Breast epithelium (tissue), 4 donors: ENCODE measurements around the gene GMEB1. TPM values are rescaled to one million over a fixed set of nuclear protein-coding genes. Genes with fewer than 3 reads are reported as not detected.
"Not testable (repeated sequence)": the region's sequence is repeated elsewhere in the genome, so short reads cannot be mapped to it uniquely, and the experiment has no call there.

Experiments
- DNase-seq, 2 donors: peaks; one replicate each; pipeline ENCODE4 v3.0.0-alpha.2; 2019; ENCODE audit warnings: low spot score in 2 of 2
- H3K27ac ChIP-seq, 2 donors: fragments of 200-600 bp; sonication (generic) in 1 of 2; one replicate each; pipeline ENCODE4 v1.5.1; 2016 to 2019; ENCODE audit warnings: mild to moderate bottlenecking in 1 of 2
- H3K27me3 ChIP-seq, 2 donors: fragments of 200-600 bp; sonication (generic) in 1 of 2; one replicate each; pipeline versions ENCODE4 v1.5.1 to v1.6.0; 2017 to 2019; ENCODE audit warnings: control low read depth in 1 of 2, mild to moderate bottlenecking in 1 of 2
- H3K36me3 ChIP-seq: fragments of 200-600 bp; one replicate; pipeline ENCODE4 v1.5.1; 2019
- H3K4me1 ChIP-seq, 2 donors: fragments of 200-600 bp; sonication (generic); one replicate each; pipeline ENCODE4 v1.5.1; 2016 to 2019; ENCODE audit warnings: control low read depth in 1 of 2
- H3K4me3 ChIP-seq, 3 donors: fragments of 200-600 bp; sonication (generic); 1 replicate in 2 of 3; 2 replicates in 1 of 3; pipeline ENCODE4 v1.5.1; 2016 to 2019; ENCODE audit warnings: mild to moderate bottlenecking in 3 of 3, moderate library complexity in 2 of 3
- H3K9me3 ChIP-seq, 2 donors: fragments of 200-600 bp; sonication (generic) in 1 of 2; one replicate each; pipeline ENCODE4 v1.5.1; 2016 to 2019; ENCODE audit warnings: control low read depth in 1 of 2
- CTCF ChIP-seq, 3 donors: fragments of 450-650 bp; IDR thresholded peaks; one replicate each; pipeline ENCODE4 v1.5.1; 2016 to 2017; ENCODE audit warnings: antibody characterized with exemption in 3 of 3, mild to moderate bottlenecking in 3 of 3, moderate library complexity in 3 of 3
- POLR2A ChIP-seq: fragments of 450-650 bp; IDR thresholded peaks from one replicate; pipeline ENCODE4 v1.6.1; 2016; ENCODE audit warnings: antibody characterized with exemption, mild to moderate bottlenecking, moderate library complexity
- POLR2AphosphoS5 ChIP-seq, 3 donors: sonication (generic); formaldehyde crosslinking; IDR thresholded peaks; one replicate each; pipeline ENCODE4 v1.6.1; 2017; ENCODE audit warnings: antibody characterized with exemption in 3 of 3
- intact Hi-C: fragments of 100-400 bp; cut with DNase I; formaldehyde crosslinking; loops from one replicate; pipeline ENCODE4 v1.15.1; 2023; ENCODE audit warnings: low total_unique reads
- total RNA-seq, 3 donors: library from RNA; depleted of rRNA; stranded (reverse); fragments of >200 nt; gene quantifications; one replicate each; pipeline ENCODE4 v1.1.0, GENCODE V29; 2016

GMEB1 gene
- total RNA-seq, 3 donors from 2014 or later = 7.7 to 11.9 (median 9.8) TPM

GRCh38 chr1:28718166-28718565 is 49.6 kb downstream of the GMEB1 start:
- no peaks in the 10 kb centered on the region for H3K27me3 ChIP-seq
- no peaks in the 10 kb centered on the region for H3K4me1 ChIP-seq
- intact Hi-C loops = no loop called here
- H3K36me3 ChIP-seq = no peaks in the 10 kb centered on the region
- TF ChIP-seq POLR2A = no peak
- no peak for TF ChIP-seq POLR2AphosphoS5 (IDR thresholded peaks at IDR 0.05)
- TF ChIP-seq CTCF (IDR thresholded peaks at IDR 0.05) = no peak
- DNase-seq = no peak
- no peak overlapping the region for H3K27ac ChIP-seq
- H3K9me3 ChIP-seq = no peaks in the 10 kb centered on the region
- no peak overlapping the region for H3K4me3 ChIP-seq

GRCh38 chr1:28718586-28719331 is 50.2 kb downstream of the GMEB1 start:
- intact Hi-C loops = no loop called here
- no peaks in the 10 kb centered on the region for H3K4me1 ChIP-seq

GRCh38 chr1:28719332-28719619 is 50.7 kb downstream of the GMEB1 start:
- no peak overlapping the region for H3K4me3 ChIP-seq
- H3K4me1 ChIP-seq = no peaks in the 10 kb centered on the region
- H3K27ac ChIP-seq = no peak overlapping the region
- no peak for DNase-seq
- no peaks in the 10 kb centered on the region for H3K36me3 ChIP-seq
- TF ChIP-seq POLR2AphosphoS5 (IDR thresholded peaks at IDR 0.05) (no peak), CTCF (IDR thresholded peaks at IDR 0.05) (no peak), POLR2A (no peak)
- no peaks in the 10 kb centered on the region for H3K27me3 ChIP-seq
- intact Hi-C loops = no loop called here
- H3K9me3 ChIP-seq = no peaks in the 10 kb centered on the region

More at GRCh38 chr1:28718586-28719331, 50.2 kb downstream of the GMEB1 start:
- no peaks in the 10 kb centered on the region for H3K9me3 ChIP-seq
- TF ChIP-seq POLR2A (no peak), CTCF (IDR thresholded peaks at IDR 0.05) (no peak), POLR2AphosphoS5 (IDR thresholded peaks at IDR 0.05) (no peak)
- DNase-seq = no peak
- no peaks in the 10 kb centered on the region for H3K27me3 ChIP-seq
- no peak overlapping the region for H3K27ac ChIP-seq
- H3K36me3 ChIP-seq = no peaks in the 10 kb centered on the region
- no peak overlapping the region for H3K4me3 ChIP-seq

- no peaks in the 10 kb centered on the region for H3K4me1 ChIP-seq
- intact Hi-C loops = no loop called here
- H3K4me3 ChIP-seq = no peak overlapping the region
- H3K9me3 ChIP-seq = no peaks in the 10 kb centered on the region
- no peaks in the 10 kb centered on the region for H3K36me3 ChIP-seq
- no peak for DNase-seq
- no peak overlapping the region for H3K27ac ChIP-seq
- no peaks in the 10 kb centered on the region for H3K27me3 ChIP-seq
- TF ChIP-seq POLR2A (no peak), POLR2AphosphoS5 (IDR thresholded peaks at IDR 0.05) (no peak), CTCF (IDR thresholded peaks at IDR 0.05) (no peak)
Measured at GRCh38 chr1:28720376-28720775, 51.8 kb downstream of the GMEB1 start.

GRCh38 chr1:28721927-28722326 is 53.3 kb downstream of the GMEB1 start:
- H3K4me3 ChIP-seq, H3K9me3 ChIP-seq, intact Hi-C loops, H3K36me3 ChIP-seq, H3K4me1 ChIP-seq, DNase-seq, H3K27ac ChIP-seq, H3K27me3 ChIP-seq: not testable (repeated sequence)

- H3K9me3 ChIP-seq, H3K36me3 ChIP-seq, intact Hi-C loops, H3K27me3 ChIP-seq, DNase-seq, H3K4me3 ChIP-seq, H3K4me1 ChIP-seq, H3K27ac ChIP-seq: not testable (repeated sequence)
Measured at GRCh38 chr1:28725365-28725764, 56.8 kb downstream of the GMEB1 start.
